HFF-Myc (cell line): ENCODE results near the gene FBXW7.
A peak's percentile ranks its signal among the peaks of the same experiment; 100 is the strongest.

Source experiments
- DNase-seq: peaks from one replicate; pipeline ENCODE4 v3.0.0-alpha.2; 2011; ENCODE audit warnings: low read depth; ENCODE audit errors: extremely low read depth
- H3K4me3 ChIP-seq: replicated peaks from 2 replicates; pipeline ENCODE4 v1.5.1; 2011; ENCODE audit warnings: low read depth, mild to moderate bottlenecking, control low read depth, low read length
- CTCF ChIP-seq: IDR thresholded peaks from 2 replicates; pipeline ENCODE4 v1.5.1; 2012; ENCODE audit warnings: mild to moderate bottlenecking, low read depth, low read length, control low read depth; ENCODE audit errors: missing control alignments

The FBXW7 gene

GRCh38 chr4:152419809-152420208 is 116.1 kb downstream of the FBXW7 start:
- H3K4me3 ChIP-seq, result no peak overlapping the region
- DNase-seq, result no peak
- no peak for TF ChIP-seq CTCF

DNA sequence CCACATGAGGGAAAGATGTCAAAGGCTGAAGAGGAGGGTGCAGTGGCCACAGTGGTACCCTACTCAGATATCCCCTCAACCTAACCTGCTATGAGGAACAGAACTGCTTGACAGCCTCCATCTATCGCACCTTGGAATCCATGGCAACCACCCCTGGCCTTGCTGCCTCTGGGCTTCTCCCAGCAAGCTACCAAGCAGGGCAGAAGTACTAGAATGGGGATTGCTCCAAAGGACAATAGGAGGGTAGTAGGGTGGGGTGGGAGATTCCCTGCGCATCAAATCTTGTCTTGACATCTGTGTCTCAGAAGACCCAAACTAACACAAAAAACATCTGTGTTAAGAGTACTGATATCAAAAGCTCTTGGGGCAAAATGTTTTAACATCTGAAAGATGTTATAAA is 118.2 kb downstream of the FBXW7 start:
- DNase-seq, result no peak
- H3K4me3 ChIP-seq, result no peak overlapping the region
- no peak for TF ChIP-seq CTCF

DNA sequence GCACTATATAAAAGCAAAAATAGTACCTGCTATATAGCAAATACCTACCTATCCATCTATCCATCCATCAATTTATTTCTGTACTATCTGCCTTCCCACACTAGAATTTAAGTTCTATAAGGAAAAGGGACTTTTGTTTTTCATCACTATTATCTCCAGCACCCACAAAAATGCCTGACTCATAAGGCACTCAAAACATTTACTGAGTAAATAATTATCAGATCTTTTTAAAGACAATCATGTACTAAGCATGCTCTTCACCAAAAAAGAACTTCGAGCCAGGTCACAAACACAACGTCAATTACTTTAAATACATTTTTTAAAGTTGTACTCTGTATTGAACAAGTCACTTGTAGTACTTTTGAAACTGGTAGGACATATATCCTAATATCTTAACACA is 119.9 kb downstream of the FBXW7 start:
- no peak for DNase-seq
- no peak for TF ChIP-seq CTCF
- H3K4me3 ChIP-seq, result no peak overlapping the region

DNA sequence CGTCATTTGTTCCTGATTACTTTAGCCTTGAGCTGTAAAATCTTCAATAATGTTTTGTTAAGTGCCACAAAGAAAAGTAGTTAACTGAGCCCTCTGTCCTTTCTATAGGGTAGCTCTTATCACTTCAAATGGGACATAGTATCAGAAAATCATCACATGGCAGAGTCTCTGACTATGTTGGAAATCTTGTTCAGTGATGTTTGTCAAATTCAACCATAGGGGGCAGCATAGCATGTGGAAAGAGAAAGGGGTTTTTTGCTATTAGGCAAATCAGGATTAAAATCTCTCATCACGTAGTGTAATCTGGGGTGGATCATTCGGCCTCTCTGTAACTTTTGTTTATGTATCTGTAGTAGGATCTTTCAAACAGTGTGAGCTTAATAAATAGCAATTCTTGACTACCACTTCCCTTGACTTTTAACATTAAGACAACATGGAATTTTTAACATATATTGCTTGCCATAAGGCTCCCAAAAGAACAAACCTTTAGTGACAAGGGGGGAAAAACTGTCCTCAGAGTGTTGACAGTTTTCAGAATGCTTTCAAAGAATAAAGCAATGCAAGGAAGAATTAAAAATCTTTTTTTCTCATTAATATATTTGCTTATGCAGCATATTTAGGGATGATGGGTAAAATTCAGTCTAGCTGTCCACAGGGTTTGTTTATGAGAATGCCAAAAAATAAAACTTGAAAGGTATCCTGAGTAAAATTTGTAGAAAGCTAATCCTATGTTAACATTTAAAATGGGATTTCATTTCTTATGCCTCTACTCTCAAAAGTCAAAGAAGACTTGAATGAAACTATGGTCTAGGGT is 127.2 kb downstream of the FBXW7 start:
- peak; percentile 22 for DNase-seq

DNA sequence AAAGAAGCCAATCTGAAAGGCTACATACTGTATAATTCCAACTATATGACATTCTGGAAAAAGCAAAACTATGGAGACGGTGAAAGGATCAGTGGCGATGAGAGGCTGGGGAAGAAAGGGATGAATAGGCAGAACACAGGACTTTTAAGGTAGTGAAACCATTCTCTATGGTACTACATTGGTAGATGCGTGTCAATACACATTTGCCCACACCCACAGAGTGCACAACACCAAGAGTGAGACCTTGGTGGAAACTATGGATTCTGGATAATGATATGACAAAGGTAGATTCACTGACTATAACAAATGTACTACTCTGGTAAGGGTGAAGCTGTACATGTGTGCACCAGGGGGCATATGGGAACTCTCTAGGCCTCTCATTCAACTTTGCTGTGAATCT is 134.5 kb downstream of the FBXW7 start:
- DNase-seq, result no peak
- H3K4me3 ChIP-seq, result no peak overlapping the region
- TF ChIP-seq CTCF, result no peak

More for the DNA sequence above, 127.2 kb downstream of the FBXW7 start:
- H3K4me3 ChIP-seq, result no peak overlapping the region
- TF ChIP-seq CTCF, result peak; percentile 60

DNA sequence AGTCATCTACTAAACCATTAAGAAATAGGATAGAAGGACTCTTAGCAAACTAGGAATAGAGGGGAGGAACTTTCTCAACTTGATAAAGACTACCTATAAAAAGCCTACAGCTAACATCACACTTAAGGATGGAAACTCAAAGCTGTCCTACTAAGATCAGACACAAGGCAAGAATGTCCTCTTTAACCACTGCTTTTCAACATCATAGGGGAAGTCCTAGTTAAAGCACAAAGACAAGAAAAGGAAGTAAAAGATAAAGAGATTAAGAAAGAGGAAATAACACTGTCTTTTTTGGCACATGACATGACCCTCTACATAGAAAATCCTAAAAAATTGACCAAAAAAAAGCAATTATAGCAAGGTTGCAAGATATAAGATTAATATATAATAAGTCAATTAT is 136.6 kb downstream of the FBXW7 start:
- no peak overlapping the region for H3K4me3 ChIP-seq
- no peak for DNase-seq
- no peak for TF ChIP-seq CTCF

DNA sequence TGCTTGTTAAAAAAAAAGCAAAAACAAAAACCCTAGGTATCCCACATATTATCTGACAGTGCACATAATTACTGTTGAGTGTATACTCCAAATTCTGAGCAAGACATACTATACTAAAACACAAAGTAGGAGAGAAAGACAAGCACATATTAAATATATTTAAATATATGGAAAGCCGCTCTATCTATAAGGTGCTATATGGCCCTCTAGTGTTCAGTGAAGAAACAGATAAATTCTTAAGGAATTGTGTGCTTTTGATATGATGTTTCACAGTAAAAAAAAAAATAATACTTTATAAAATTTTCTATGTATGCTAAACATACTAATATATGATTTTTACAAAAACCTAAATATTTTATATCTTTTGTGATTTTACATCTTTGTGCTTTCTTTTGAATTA is 137.8 kb downstream of the FBXW7 start:
- no peak for DNase-seq
- TF ChIP-seq CTCF, result no peak

More for the DNA sequence above, 137.8 kb downstream of the FBXW7 start:
- H3K4me3 ChIP-seq, result no peak overlapping the region
